Stimulated activated CD8-positive, alpha-beta memory T cell treated with anti-CD3 and anti-CD28 coated beads, Interleukin-4, amount 100 ng/mL, for 1 hour (primary cell): ENCODE results near the gene DHCR7.

Experiments
- DNase-seq, 2 donors: peaks; one replicate each; pipeline ENCODE4 v3.0.0-alpha.2; 2020; ENCODE audit warnings: low read depth in 2 of 2, low spot score in 1 of 2

DHCR7 gene

GRCh38 chr11:71420455-71421241 is 27.5 kb downstream of the DHCR7 start:
- DNase-seq: no peak

GRCh38 chr11:71418643-71419042 is 29.6 kb downstream of the DHCR7 start:
- no peak for DNase-seq

GRCh38 chr11:71414645-71415044 is 33.5 kb downstream of the DHCR7 start:
- no peak for DNase-seq

- no peak for DNase-seq
Observed at GRCh38 chr11:71410363-71410966, 37.7 kb downstream of the DHCR7 start.

- no peak for DNase-seq
Observed at GRCh38 chr11:71408826-71409225, 39.4 kb downstream of the DHCR7 start.

- no peak for DNase-seq
Observed at GRCh38 chr11:71407356-71407755, 40.8 kb downstream of the DHCR7 start.

- DNase-seq: no peak
Observed at GRCh38 chr11:71406681-71407080, 41.5 kb downstream of the DHCR7 start.

GRCh38 chr11:71404209-71404608 is 44.0 kb downstream of the DHCR7 start:
- DNase-seq: no peak

GRCh38 chr11:71402878-71403277 is 45.3 kb downstream of the DHCR7 start:
- DNase-seq: no peak

- DNase-seq: no peak
Observed at GRCh38 chr11:71400216-71400615, 48.0 kb downstream of the DHCR7 start.

GRCh38 chr11:71399341-71399740 is 48.9 kb downstream of the DHCR7 start:
- DNase-seq: no peak

- no peak for DNase-seq
Observed at GRCh38 chr11:71397961-71398360, 50.2 kb downstream of the DHCR7 start.

- no peak for DNase-seq
Observed at GRCh38 chr11:71397331-71397860, 50.8 kb downstream of the DHCR7 start.

GRCh38 chr11:71396548-71397123 is 51.6 kb downstream of the DHCR7 start:
- no peak for DNase-seq

GRCh38 chr11:71395774-71396173 is 52.4 kb downstream of the DHCR7 start:
- DNase-seq: no peak

- no peak for DNase-seq
Observed at GRCh38 chr11:71395263-71395560, 53.0 kb downstream of the DHCR7 start.

- DNase-seq: no peak
Observed at GRCh38 chr11:71393283-71393682, 54.9 kb downstream of the DHCR7 start.

- no peak for DNase-seq
Observed at GRCh38 chr11:71391796-71392195, 56.4 kb downstream of the DHCR7 start.

- DNase-seq: no peak
Observed at GRCh38 chr11:71391352-71391751, 56.8 kb downstream of the DHCR7 start.

- no peak for DNase-seq
Observed at GRCh38 chr11:71388637-71389235, 59.5 kb downstream of the DHCR7 start.

GRCh38 chr11:71387784-71388636 is 60.2 kb downstream of the DHCR7 start:
- DNase-seq: no peak
